Neuronal stem cell (in vitro differentiated cells): Measurements from ENCODE around the gene HECW1.
"Not testable (repeated sequence)": the region's sequence is repeated elsewhere in the genome, so short reads cannot be mapped to it uniquely, and the experiment has no call there.

ENCODE experiments used
- DNase-seq: peaks from one replicate; pipeline ENCODE4 v3.0.0-alpha.2; 2013; ENCODE audit warnings: low spot score
- H2AFZ ChIP-seq: one replicate; pipeline ENCODE4 v1.6.1; 2013; ENCODE audit warnings: mild to moderate bottlenecking, low read length, inconsistent platforms
- H2AK5ac ChIP-seq: 2 replicates; pipeline ENCODE4 v1.6.1; 2013; ENCODE audit warnings: low read depth, mild to moderate bottlenecking, inconsistent platforms, low read length, moderate library complexity, mixed read lengths
- H2BK120ac ChIP-seq: 2 replicates; pipeline ENCODE4 v1.6.1; 2013; ENCODE audit warnings: low read depth, mild to moderate bottlenecking, inconsistent platforms, low read length, moderate library complexity, mixed read lengths
- H2BK12ac ChIP-seq: one replicate; pipeline ENCODE4 v1.6.1; 2013; ENCODE audit warnings: low read length, inconsistent platforms
- H2BK15ac ChIP-seq: 2 replicates; pipeline ENCODE4 v1.6.1; 2013; ENCODE audit warnings: mild to moderate bottlenecking, low read length, inconsistent platforms, mixed read lengths
- H2BK5ac ChIP-seq: one replicate; pipeline ENCODE4 v1.6.1; 2013; ENCODE audit warnings: inconsistent platforms, mild to moderate bottlenecking, low read length, moderate library complexity
- H3K14ac ChIP-seq: one replicate; pipeline ENCODE4 v1.6.1; 2013; ENCODE audit warnings: low read length, inconsistent platforms
- H3K18ac ChIP-seq: 2 replicates; pipeline ENCODE4 v1.6.1; 2013; ENCODE audit warnings: low read length, inconsistent platforms
- H3K23ac ChIP-seq: 2 replicates; pipeline ENCODE4 v1.6.1; 2013; ENCODE audit warnings: low read depth, mild to moderate bottlenecking, mixed read lengths, low read length, inconsistent platforms; ENCODE audit not compliant: poor library complexity
- H3K27ac ChIP-seq: replicated peaks from 3 replicates; pipeline ENCODE4 v1.5.1; 2013; ENCODE audit warnings: low read length, inconsistent platforms
- H3K27me3 ChIP-seq, 3 experiments: 2 replicates each; pipeline ENCODE4 v1.6.1; 2013; ENCODE audit warnings: low read length in 3 of 3, mild to moderate bottlenecking in 2 of 3, inconsistent platforms in 1 of 3, low read depth in 1 of 3, mixed read lengths in 1 of 3, moderate library complexity in 1 of 3; ENCODE audit not compliant: control insufficient read depth in 3 of 3, insufficient read depth in 3 of 3
- H3K36me3 ChIP-seq, 2 donors: replicated peaks in 1 of 2; 2 replicates each; pipeline ENCODE4 v1.6.1; 2013; ENCODE audit warnings: low read length in 2 of 2; ENCODE audit not compliant: control insufficient read depth in 2 of 2, insufficient read depth in 2 of 2
- H3K4ac ChIP-seq: 2 replicates; pipeline ENCODE4 v1.6.1; 2013; ENCODE audit warnings: inconsistent platforms, mild to moderate bottlenecking, low read length, moderate library complexity
- H3K4me1 ChIP-seq, 2 donors: 1 replicate in 1 of 2; 2 replicates in 1 of 2; pipeline ENCODE4 v1.6.1; 2013; ENCODE audit warnings: low read length in 2 of 2, low read depth in 1 of 2; ENCODE audit not compliant: control insufficient read depth in 2 of 2, insufficient read depth in 1 of 2
- H3K4me2 ChIP-seq: one replicate; pipeline ENCODE4 v1.6.1; 2013; ENCODE audit warnings: mild to moderate bottlenecking, low read length, inconsistent platforms; ENCODE audit not compliant: insufficient read depth, poor library complexity, severe bottlenecking
- H3K4me3 ChIP-seq, 2 donors: 2 replicates each; pipeline ENCODE4 v1.5.1; 2013; ENCODE audit warnings: low read length in 2 of 2, mild to moderate bottlenecking in 2 of 2, inconsistent platforms in 1 of 2, moderate library complexity in 1 of 2
- H3K79me1 ChIP-seq: one replicate; pipeline ENCODE4 v1.6.1; 2013; ENCODE audit warnings: low read depth, mild to moderate bottlenecking, inconsistent platforms, low read length, moderate library complexity
- H3K9ac ChIP-seq: one replicate; pipeline ENCODE4 v1.6.1; 2013; ENCODE audit warnings: mild to moderate bottlenecking, low read depth, low read length, inconsistent platforms; ENCODE audit not compliant: poor library complexity
- H3K9me3 ChIP-seq, 2 donors: replicated peaks in 1 of 2; 2 replicates each; pipeline versions ENCODE3 to v1.6.1; 2013; ENCODE audit warnings: low read length in 2 of 2, mild to moderate bottlenecking in 2 of 2, inconsistent platforms in 1 of 2, low read depth in 1 of 2, mixed read lengths in 1 of 2, moderate library complexity in 1 of 2; ENCODE audit not compliant: control insufficient read depth in 2 of 2, insufficient read depth in 1 of 2
- H4K8ac ChIP-seq: one replicate; pipeline ENCODE4 v1.6.1; 2013; ENCODE audit warnings: low read depth, mild to moderate bottlenecking, inconsistent platforms, low read length, moderate library complexity
- H4K91ac ChIP-seq: one replicate; pipeline ENCODE4 v1.6.1; 2013; ENCODE audit warnings: low read length, low read depth, mild to moderate bottlenecking, inconsistent platforms; ENCODE audit not compliant: poor library complexity
- WGBS, 2 donors: extraction: QIAGEN DNeasy Blood & Tissue Kit; methylation state at CpG; one replicate each; pipeline ENCODE4 v1.1.7; 2013; ENCODE audit warnings: missing lambda C conversion rate in 2 of 2, mixed read lengths in 1 of 2; ENCODE audit not compliant: insufficient read length in 2 of 2, insufficient replicate concordance in 1 of 2; ENCODE audit errors: extremely low coverage in 2 of 2; 5-methylcytosine and 5-hydroxymethylcytosine counted together

Gene HECW1

GRCh38 chr7:43485580-43485979 is 373.1 kb downstream of the HECW1 start:
- H3K27me3 ChIP-seq = no peaks in the 10 kb centered on the region
- H3K36me3 ChIP-seq = no peaks in the 10 kb centered on the region
- H3K18ac ChIP-seq = no peak overlapping the region
- no peak overlapping the region for H3K4me3 ChIP-seq
- no peak overlapping the region for H3K4ac ChIP-seq
- H3K9ac ChIP-seq = no peak overlapping the region
- H2AFZ ChIP-seq = no peak overlapping the region
- no peak overlapping the region for H2BK12ac ChIP-seq
- WGBS, 2 donors = no CpG with 5 or more reads among the region's 2 CpGs
- no peak overlapping the region for H2BK120ac ChIP-seq
- no peak overlapping the region for H3K23ac ChIP-seq
- no peak overlapping the region for H2BK15ac ChIP-seq
- no peaks in the 10 kb centered on the region for H3K4me1 ChIP-seq
- no peak overlapping the region for H4K91ac ChIP-seq
- H3K4me2 ChIP-seq = no peak overlapping the region
- H2BK5ac ChIP-seq = no peak overlapping the region
- no peaks in the 10 kb centered on the region for H3K79me1 ChIP-seq
- H3K14ac ChIP-seq = no peak overlapping the region
- no peak overlapping the region for H4K8ac ChIP-seq
- no peaks in the 10 kb centered on the region for H3K9me3 ChIP-seq
- no peak overlapping the region for H3K27ac ChIP-seq
- H2AK5ac ChIP-seq = no peak overlapping the region
- DNase-seq = no peak

GRCh38 chr7:43486008-43486407 is 373.6 kb downstream of the HECW1 start:
- H3K18ac ChIP-seq, H4K91ac ChIP-seq, H4K8ac ChIP-seq, DNase-seq, H3K27ac ChIP-seq, H2BK5ac ChIP-seq, H2BK12ac ChIP-seq, H3K4me2 ChIP-seq, H2AFZ ChIP-seq, H3K9me3 ChIP-seq, H2BK15ac ChIP-seq, H2AK5ac ChIP-seq, H3K4me3 ChIP-seq, H3K36me3 ChIP-seq, H3K9ac ChIP-seq, H3K27me3 ChIP-seq, H3K79me1 ChIP-seq, H3K4ac ChIP-seq, H2BK120ac ChIP-seq, H3K23ac ChIP-seq, H3K4me1 ChIP-seq, H3K14ac ChIP-seq: not testable (repeated sequence)
- WGBS, 2 donors = no CpG with 5 or more reads among the region's 5 CpGs

- no peak for DNase-seq
- Histone ChIP-seq H3K27me3 (no peaks in the 10 kb centered on the region), H2BK15ac (no peak overlapping the region), H3K4me1 (no peaks in the 10 kb centered on the region), H3K23ac (no peak overlapping the region), H3K79me1 (no peaks in the 10 kb centered on the region), H3K4me2 (no peak overlapping the region), H3K36me3 (no peaks in the 10 kb centered on the region), H3K14ac (no peak overlapping the region), H3K18ac (no peak overlapping the region), H2BK12ac (no peak overlapping the region), H4K91ac (no peak overlapping the region), H2BK120ac (no peak overlapping the region), H3K27ac (no peak overlapping the region), H2AFZ (no peak overlapping the region), H4K8ac (no peak overlapping the region), H3K4ac (no peak overlapping the region), H3K9ac (no peak overlapping the region), H3K4me3 (no peak overlapping the region), H3K9me3 (no peaks in the 10 kb centered on the region), H2BK5ac (no peak overlapping the region), H2AK5ac (no peak overlapping the region)
- WGBS, 2 donors = no CpG with 5 or more reads among the region's 3 CpGs
These were observed 374.2 kb downstream of the HECW1 start for GRCh38 chr7:43486634-43487033.

- H2AK5ac ChIP-seq = no peak overlapping the region
- H3K27me3 ChIP-seq = no peaks in the 10 kb centered on the region
- DNase-seq = no peak
- H3K18ac ChIP-seq = no peak overlapping the region
- H2BK5ac ChIP-seq = no peak overlapping the region
- no peak overlapping the region for H2AFZ ChIP-seq
- H2BK15ac ChIP-seq = no peak overlapping the region
- no peak overlapping the region for H3K23ac ChIP-seq
- H3K4me2 ChIP-seq = no peak overlapping the region
- no peak overlapping the region for H2BK12ac ChIP-seq
- no peak overlapping the region for H3K14ac ChIP-seq
- no peak overlapping the region for H3K9ac ChIP-seq
- H3K4ac ChIP-seq = no peak overlapping the region
- no peaks in the 10 kb centered on the region for H3K36me3 ChIP-seq
- no peaks in the 10 kb centered on the region for H3K79me1 ChIP-seq
- H3K27ac ChIP-seq = no peak overlapping the region
- H2BK120ac ChIP-seq = no peak overlapping the region
- H3K4me1 ChIP-seq = no peaks in the 10 kb centered on the region
- H4K91ac ChIP-seq = no peak overlapping the region
- H3K4me3 ChIP-seq = no peak overlapping the region
- H3K9me3 ChIP-seq = no peaks in the 10 kb centered on the region
- no peak overlapping the region for H4K8ac ChIP-seq
These were observed 375.3 kb downstream of the HECW1 start for GRCh38 chr7:43487731-43488073.
